Activated T-cell treated with anti-CD3 and anti-CD28 coated beads, Interleukin-2, amount 50 U/mL, for 4 hours (primary cell): ENCODE results near the gene CEP85. TPM values are rescaled to one million over a fixed set of nuclear protein-coding genes. Genes with fewer than 3 reads are reported as not detected.

Source experiments
- ATAC-seq, 2 donors: fragments of 200-7000 bp; cut with Tn5 transposase; one replicate each; pipeline ENCODE4 v1.10.0; 2021
- DNase-seq: peaks from one replicate; pipeline ENCODE4 v3.0.0-alpha.2; 2020
- H3K27me3 Mint-ChIP-seq: one replicate; pipeline ENCODE4 v1.8.0; 2021; ENCODE audit warnings: low read depth, mixed read lengths
- H3K36me3 Mint-ChIP-seq: one replicate; pipeline ENCODE4 v1.8.0; 2022; ENCODE audit warnings: mixed read lengths; ENCODE audit not compliant: insufficient read depth
- H3K4me1 Mint-ChIP-seq: one replicate; pipeline ENCODE4 v1.8.0; 2021; ENCODE audit warnings: low read depth, mixed read lengths
- H3K4me3 Mint-ChIP-seq: one replicate; pipeline ENCODE4 v1.8.0; 2021; ENCODE audit warnings: mild to moderate bottlenecking, moderate library complexity, mixed read lengths
- H3K9me3 Mint-ChIP-seq: one replicate; pipeline ENCODE4 v1.8.0; 2021; ENCODE audit warnings: mixed read lengths
- total RNA-seq, 3 donors: library from RNA; stranded (reverse); gene quantifications; one replicate each; pipeline ENCODE4 v1.2.1, GENCODE V29; 2021

CEP85 gene
- total RNA-seq, 3 donors from 2014 or later = 25.5 to 28.7 (median 25.7) TPM

DNA sequence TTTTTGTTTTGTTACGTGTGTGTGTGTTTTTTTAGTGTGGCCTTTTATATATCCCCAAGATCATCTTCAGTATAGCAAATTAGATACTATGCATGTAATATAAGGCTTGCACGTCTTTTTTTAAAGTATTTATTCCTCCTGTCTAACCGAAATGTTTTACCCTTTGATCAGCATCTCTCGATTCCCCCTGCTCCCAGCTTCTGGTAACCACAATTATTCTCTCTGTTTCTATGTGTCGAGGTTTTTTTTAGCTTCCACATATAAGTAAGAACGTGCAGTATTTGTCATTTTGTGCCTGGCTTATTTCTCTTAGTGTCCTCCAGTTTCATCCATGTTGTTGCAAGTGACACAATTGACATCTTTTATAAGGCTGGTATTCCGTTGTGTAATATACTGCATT is 18.7 kb downstream of the CEP85 start:
- DNase-seq = no peak
- Mint-ChIP-seq H3K4me3 (no peak overlapping the region), H3K4me1 (no peaks in the 10 kb centered on the region), H3K9me3 (no peaks in the 10 kb centered on the region), H3K36me3 (peaks cover 27% of the 10 kb centered on the region), H3K27me3 (no peaks in the 10 kb centered on the region)
- ATAC-seq = no peak

DNA sequence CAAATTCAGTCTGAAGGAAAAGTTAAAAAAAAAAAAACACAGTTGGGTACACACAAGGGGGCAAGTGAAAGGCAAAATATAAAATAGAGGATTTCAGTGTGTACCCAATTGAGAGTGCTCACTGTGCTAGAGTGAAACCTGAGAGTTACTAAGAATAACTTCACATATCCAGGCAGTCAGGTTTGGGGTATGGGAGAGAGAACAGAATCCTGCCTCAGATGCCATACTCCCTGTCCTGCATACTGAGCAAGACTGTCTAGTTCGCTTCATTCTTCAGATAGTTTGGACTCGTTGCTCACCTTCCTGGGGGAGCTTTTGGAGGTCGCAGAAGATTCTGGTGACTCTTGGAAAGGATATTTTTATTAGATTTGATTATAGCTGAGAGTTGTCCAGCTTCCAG is 20.4 kb downstream of the CEP85 start:
- Mint-ChIP-seq H3K36me3 (peaks cover 36% of the 10 kb centered on the region), H3K4me3 (no peak overlapping the region), H3K9me3 (no peaks in the 10 kb centered on the region), H3K27me3 (no peaks in the 10 kb centered on the region), H3K4me1 (no peaks in the 10 kb centered on the region)
- ATAC-seq = no peak
- DNase-seq = no peak

DNA sequence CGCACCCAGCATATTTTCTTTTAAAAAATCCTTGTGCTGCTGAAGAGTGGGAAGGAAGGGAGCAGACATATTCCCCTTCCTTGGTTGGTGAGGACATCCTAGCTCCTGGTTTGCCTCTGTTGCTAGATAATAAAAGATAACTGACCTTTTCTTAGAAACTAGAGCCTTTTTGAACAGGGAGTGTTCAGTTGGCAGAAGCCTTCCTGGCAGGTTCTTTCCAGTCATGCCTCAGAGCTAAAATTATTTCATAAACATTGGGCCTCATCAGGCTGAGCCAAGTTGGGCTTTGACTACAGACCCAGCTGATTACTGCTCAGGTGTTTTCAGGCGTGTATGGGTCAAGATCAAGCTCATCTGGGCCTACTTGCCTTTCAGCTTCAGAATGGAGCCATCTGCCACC is 23.2 kb downstream of the CEP85 start:
- no peaks in the 10 kb centered on the region for H3K4me1 Mint-ChIP-seq
- no peak for ATAC-seq
- H3K9me3 Mint-ChIP-seq = no peaks in the 10 kb centered on the region
- no peaks in the 10 kb centered on the region for H3K27me3 Mint-ChIP-seq
- DNase-seq = no peak
- H3K4me3 Mint-ChIP-seq = no peak overlapping the region
- H3K36me3 Mint-ChIP-seq = peaks cover 51% of the 10 kb centered on the region

DNA sequence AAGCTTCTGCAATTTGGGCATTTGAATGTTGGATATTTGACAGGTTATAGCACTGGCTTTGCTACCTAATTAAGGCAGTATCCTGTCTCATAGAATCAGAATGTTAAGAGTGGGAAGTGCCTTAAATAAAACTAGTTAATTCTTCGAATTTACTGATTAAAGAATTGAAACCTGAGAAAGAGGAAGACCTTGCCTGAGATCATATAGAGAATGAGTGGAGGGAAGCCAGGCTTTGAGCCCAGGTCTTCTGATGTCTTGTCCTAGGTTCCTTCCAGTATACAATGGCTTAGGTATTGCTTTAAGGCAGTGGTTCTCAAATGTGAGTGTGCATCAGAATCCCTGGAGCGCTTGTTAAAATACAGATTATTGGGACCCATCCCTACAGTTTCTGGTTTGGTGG is 25.0 kb downstream of the CEP85 start:
- peaks cover 58% of the 10 kb centered on the region for H3K36me3 Mint-ChIP-seq
- H3K4me3 Mint-ChIP-seq = no peak overlapping the region
- H3K9me3 Mint-ChIP-seq = no peaks in the 10 kb centered on the region
- ATAC-seq (no peak), DNase-seq (no peak)
- H3K4me1 Mint-ChIP-seq = no peaks in the 10 kb centered on the region
- H3K27me3 Mint-ChIP-seq = no peaks in the 10 kb centered on the region

DNA sequence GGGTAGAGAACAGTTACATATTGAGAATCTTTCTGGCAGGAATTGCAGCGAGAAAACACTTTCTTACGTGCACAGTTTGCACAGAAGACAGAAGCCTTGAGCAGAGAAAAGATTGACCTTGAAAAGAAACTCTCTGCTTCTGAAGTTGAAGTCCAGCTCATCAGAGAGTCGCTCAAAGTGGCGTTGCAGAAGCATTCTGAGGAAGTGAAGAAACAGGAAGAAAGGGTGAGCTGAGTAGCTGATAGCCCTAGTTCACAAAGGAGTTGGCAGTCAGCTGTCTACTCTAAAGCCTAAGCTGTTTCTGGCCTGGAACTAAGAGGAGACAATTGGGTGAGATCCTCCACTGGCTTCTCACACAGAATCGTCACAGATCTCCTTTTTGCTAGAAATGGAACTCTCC is 25.6 kb downstream of the CEP85 start:
- H3K27me3 Mint-ChIP-seq = no peaks in the 10 kb centered on the region
- H3K4me1 Mint-ChIP-seq = peaks cover 1% of the 10 kb centered on the region
- no peak for ATAC-seq
- peaks cover 58% of the 10 kb centered on the region for H3K36me3 Mint-ChIP-seq
- no peak for DNase-seq
- H3K4me3 Mint-ChIP-seq = no peak overlapping the region
- H3K9me3 Mint-ChIP-seq = no peaks in the 10 kb centered on the region

DNA sequence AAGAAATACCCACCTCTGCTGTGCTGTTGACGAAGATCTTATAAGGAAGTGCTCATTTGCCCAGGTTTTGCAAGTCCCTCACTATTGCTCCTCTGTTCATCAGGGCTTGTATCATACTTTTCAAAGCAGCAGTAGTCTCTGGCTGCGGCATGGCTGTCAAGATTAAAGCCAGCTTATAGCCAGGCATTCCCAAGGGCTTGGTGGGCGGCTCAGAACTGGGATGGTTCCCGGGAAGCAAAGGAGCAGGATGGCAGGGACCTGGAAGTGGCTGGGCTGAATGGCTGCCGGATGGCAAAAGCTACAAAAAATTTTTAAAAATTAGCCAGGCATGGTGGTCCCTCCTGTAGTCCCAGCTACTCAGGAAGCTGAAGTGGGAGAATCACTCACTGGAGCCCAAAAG is 29.2 kb downstream of the CEP85 start:
- Mint-ChIP-seq H3K4me3 (no peak overlapping the region), H3K4me1 (peaks cover 9% of the 10 kb centered on the region), H3K36me3 (peaks cover 58% of the 10 kb centered on the region), H3K9me3 (no peaks in the 10 kb centered on the region), H3K27me3 (no peaks in the 10 kb centered on the region)
- ATAC-seq = no peak
- no peak for DNase-seq

DNA sequence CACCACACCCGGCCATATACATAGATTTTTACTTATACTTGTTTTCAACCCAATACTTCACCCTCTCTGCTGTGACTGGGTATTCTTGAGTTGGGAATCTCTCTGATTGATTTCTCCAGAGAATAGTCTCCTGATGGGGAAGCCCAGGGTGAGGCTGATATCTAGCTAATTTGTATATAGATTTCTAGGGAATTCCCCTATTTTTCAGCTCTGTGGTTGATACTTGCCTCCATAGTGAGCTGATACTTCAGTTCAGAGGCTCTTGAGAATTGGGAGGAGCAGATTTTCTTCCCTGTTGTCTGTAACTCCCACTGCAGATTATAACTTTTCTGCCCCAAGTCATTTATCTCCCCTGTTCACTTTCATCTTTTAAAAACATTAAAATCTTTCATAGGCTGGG is 31.4 kb downstream of the CEP85 start:
- ATAC-seq (peak in 1 of 2 donors; percentile 40), DNase-seq (no peak)
- Mint-ChIP-seq H3K36me3 (peaks cover 56% of the 10 kb centered on the region), H3K4me1 (peaks cover 9% of the 10 kb centered on the region), H3K9me3 (peaks cover 9% of the 10 kb centered on the region), H3K27me3 (no peaks in the 10 kb centered on the region), H3K4me3 (no peak overlapping the region)

DNA sequence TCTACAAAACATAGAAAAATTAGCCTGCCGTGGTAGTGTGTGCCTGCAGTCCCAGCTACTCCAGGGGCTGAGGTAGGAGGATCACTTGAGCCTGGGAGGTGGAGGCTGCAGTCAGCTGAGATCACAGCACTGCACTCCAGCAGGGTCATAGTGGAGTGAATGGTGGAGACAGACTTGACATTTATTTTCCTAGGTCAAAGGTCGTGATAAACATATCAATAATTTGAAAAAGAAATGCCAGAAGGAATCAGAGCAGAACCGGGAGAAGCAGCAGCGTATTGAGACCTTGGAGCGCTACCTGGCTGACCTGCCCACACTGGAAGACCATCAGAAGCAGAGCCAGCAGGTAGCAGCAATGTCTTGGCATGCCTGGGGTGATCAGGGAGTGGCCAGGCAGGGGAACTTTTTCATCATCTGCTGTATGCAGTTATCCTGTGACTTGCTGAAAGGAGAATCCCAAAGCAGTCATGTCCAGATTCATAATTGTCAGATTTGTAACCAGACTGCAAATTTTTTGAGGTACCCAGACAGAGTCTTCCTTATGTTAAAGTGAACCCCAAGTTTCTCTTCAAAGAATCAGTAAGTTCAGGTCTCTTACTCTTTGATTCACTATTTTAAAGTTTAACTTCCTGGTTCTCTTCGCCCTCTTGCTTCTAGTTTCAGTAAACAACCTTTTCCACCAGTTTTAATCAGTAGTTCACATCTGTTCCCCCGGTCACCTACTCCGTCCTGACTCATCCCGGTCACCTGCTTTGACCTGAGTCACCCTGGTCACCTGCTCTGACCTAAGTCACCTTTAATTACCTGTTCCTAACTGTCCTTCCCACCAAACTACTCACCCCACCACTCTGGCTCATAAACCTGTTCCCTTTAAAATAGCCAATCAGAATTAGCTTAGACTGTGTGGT is 34.5 kb downstream of the CEP85 start:
- ATAC-seq (no peak), DNase-seq (no peak)
- H3K27me3 Mint-ChIP-seq = no peaks in the 10 kb centered on the region
- H3K4me3 Mint-ChIP-seq = no peak overlapping the region
- peaks cover 55% of the 10 kb centered on the region for H3K36me3 Mint-ChIP-seq
- H3K4me1 Mint-ChIP-seq = peaks cover 9% of the 10 kb centered on the region
- H3K9me3 Mint-ChIP-seq = peaks cover 9% of the 10 kb centered on the region

DNA sequence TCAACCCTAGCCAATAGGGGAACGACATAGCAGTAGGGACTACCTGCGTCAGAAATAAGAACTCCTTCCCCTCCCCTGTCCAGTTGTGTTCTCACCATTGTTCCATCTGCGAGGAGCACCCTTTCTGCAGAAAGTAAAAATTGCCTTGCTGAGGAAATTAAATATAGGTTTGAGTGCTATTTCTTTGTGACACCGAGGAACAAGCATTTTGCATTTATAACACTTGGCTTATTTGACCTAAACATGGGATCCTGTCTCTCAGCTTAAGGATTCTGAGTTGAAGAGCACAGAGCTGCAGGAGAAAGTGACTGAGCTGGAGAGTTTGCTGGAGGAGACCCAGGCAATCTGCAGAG is 35.2 kb downstream of the CEP85 start:
- no peak overlapping the region for H3K4me3 Mint-ChIP-seq
- H3K4me1 Mint-ChIP-seq = peaks cover 9% of the 10 kb centered on the region
- no peak for ATAC-seq

DNA sequence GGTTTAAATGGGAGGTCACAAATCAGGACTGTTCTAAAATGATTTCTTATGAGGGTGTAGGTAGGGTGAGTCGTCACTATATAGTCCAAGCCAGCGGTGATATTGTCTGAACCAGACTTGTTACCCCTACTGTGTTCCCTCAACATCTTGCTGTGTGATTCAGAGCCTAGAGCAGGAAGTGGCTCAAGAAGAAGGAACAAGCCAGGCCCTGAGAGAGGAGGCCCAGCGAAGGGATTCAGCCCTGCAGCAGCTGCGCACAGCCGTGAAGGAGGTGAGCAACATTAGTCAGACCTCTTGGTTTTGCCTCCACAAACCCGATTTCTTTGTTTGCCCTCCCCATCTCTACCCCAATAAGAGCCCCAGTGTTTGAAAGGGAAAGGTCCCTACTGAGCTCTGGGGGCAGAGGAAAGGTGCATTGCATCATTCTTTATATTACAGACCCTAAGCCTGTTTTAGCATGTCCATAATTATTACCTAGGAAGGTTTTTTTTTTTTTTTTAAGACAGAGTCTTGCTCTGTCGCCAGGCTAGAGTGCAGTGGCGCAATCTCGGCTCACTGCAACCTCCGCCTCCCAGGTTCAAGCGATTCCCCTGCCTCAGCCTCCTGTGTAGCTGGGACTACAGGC is 40.9 kb downstream of the CEP85 start:
- H3K4me1 Mint-ChIP-seq = peaks cover 50% of the 10 kb centered on the region
- DNase-seq = no peak
- no peaks in the 10 kb centered on the region for H3K27me3 Mint-ChIP-seq
- H3K4me3 Mint-ChIP-seq = no peak overlapping the region
- H3K9me3 Mint-ChIP-seq = no peaks in the 10 kb centered on the region
- H3K36me3 Mint-ChIP-seq = peaks cover 39% of the 10 kb centered on the region
- no peak for ATAC-seq

More for the DNA sequence above, 35.2 kb downstream of the CEP85 start:
- H3K27me3 Mint-ChIP-seq = no peaks in the 10 kb centered on the region
- H3K9me3 Mint-ChIP-seq = peaks cover 9% of the 10 kb centered on the region
- H3K36me3 Mint-ChIP-seq = peaks cover 52% of the 10 kb centered on the region
- DNase-seq = no peak

DNA sequence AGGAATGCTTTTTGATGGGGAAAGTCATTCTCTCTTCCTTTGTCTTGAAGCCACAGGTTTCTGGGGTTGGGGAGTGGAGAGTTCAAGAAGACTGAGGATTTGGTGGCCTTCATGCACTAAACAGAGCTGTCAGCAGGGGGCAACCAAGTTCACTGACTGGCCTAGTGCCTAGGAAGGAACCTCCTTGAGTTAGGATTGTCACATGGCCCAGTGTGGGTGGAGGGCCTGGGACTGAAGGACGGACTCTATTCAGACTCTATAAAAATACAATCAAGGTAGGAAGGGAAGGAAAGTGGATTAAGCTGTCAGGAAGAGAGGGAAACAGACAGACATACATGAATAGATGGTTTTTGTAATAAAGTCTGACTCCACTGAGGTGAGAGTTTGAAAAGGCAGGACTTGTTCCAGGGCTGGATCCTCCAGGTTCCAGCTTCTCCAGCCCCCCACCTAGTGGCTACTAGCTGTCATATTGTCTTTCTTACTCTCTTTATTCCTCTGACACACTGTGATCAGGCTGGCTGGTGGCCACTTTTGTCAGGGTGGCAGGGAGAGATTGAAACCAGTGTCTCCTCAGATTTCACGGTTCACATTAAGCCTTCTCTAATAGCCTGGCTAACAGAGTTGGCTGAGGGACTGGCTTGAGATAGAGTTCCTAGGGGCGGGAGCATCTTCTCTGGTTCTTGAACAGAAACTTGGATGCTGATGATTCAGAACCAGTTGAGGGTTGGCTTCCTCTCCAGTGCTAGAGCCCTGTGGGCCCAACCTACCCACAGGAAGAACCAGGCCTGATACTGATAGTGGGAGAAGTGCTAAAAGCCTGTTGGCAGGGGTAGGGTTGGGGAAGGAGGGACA is 41.8 kb downstream of the CEP85 start:
- Mint-ChIP-seq H3K9me3 (no peaks in the 10 kb centered on the region), H3K27me3 (no peaks in the 10 kb centered on the region), H3K4me1 (peaks cover 52% of the 10 kb centered on the region), H3K36me3 (peaks cover 34% of the 10 kb centered on the region), H3K4me3 (peak overlapping the region; percentile 77)
- peak; percentile 79 to 80 for ATAC-seq
- peak; percentile 79 for DNase-seq

DNA sequence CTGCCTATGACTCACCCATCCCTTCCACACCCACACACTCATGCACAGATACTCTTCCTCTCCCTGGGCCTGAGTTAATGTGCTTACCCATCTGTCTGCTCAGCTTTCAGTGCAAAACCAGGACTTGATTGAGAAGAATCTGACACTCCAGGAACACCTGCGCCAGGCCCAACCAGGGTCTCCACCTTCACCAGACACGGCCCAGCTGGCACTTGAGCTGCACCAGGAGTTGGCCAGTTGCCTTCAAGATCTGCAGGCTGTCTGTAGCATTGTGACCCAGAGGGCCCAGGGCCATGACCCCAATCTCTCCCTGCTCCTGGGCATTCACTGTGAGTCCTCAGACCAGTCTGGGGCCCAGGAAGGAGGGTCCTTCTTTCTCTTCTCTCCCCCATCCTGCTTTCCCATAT is 42.4 kb downstream of the CEP85 start:
- Mint-ChIP-seq H3K4me1 (peaks cover 58% of the 10 kb centered on the region), H3K36me3 (peaks cover 34% of the 10 kb centered on the region), H3K27me3 (no peaks in the 10 kb centered on the region), H3K9me3 (no peaks in the 10 kb centered on the region), H3K4me3 (peak overlapping the region; percentile 77)
- DNase-seq (no peak), ATAC-seq (no peak)

DNA sequence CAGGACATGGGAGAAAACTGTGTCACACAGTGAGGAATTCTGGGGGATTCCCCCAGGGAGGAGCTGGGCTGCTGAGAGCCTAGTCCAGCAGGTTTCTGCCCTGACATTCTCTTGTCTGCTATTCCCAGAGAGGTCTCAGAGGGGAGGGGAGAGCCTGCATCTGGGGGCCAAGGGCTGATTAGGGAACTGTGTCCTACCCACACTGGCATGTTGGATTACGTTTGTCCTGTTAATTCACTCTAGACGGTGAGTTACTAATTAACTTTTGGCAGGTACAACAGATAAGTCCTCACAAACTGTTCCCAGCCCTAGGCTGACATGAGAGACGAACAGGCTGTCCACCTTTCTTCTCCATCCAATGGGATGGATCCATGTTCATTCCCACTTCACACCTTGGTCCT is 43.3 kb downstream of the CEP85 start:
- H3K9me3 Mint-ChIP-seq = no peaks in the 10 kb centered on the region
- H3K27me3 Mint-ChIP-seq = no peaks in the 10 kb centered on the region
- no peak for DNase-seq
- no peak overlapping the region for H3K4me3 Mint-ChIP-seq
- peaks cover 65% of the 10 kb centered on the region for H3K4me1 Mint-ChIP-seq
- no peak for ATAC-seq
- peaks cover 32% of the 10 kb centered on the region for H3K36me3 Mint-ChIP-seq

DNA sequence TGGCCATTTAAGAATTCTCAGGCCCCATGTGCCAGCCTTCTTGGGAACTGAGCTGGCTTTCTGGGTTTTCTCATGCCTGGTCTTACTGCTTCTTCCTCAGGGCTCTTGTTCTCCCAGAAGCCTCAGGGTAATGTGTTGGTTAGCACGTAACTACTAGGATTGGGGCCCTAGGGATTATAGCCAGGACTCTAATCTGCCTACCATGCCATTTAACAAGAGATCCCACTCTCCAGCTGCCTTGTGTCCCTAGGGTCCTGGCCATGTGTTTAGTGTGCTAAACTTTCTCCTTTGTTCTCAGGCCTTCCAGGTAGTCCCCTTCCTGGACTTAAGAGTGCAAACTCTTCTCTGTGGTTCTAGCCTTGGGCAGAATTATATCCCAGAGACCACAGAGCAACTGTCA is 43.7 kb downstream of the CEP85 start:
- DNase-seq (no peak), ATAC-seq (no peak)
- no peaks in the 10 kb centered on the region for H3K9me3 Mint-ChIP-seq
- no peaks in the 10 kb centered on the region for H3K27me3 Mint-ChIP-seq
- H3K4me1 Mint-ChIP-seq = peaks cover 70% of the 10 kb centered on the region
- peaks cover 35% of the 10 kb centered on the region for H3K36me3 Mint-ChIP-seq
- no peak overlapping the region for H3K4me3 Mint-ChIP-seq
